HL-60 (cell line): ENCODE data around the gene RIF1.

Experiments used
- DNase-seq, 2 experiments: peaks; one replicate each; pipeline ENCODE4 v3.0.0-alpha.2; 2010 to 2020; ENCODE audit warnings: low read depth in 1 of 2, low spot score in 1 of 2
- H3K27ac ChIP-seq: fragments of 250-450 bp; sonication (Bioruptor Pico); replicated peaks from 2 replicates; pipeline ENCODE4 v1.5.1; 2020; ENCODE audit warnings: mild to moderate bottlenecking, moderate library complexity
- H3K27me3 ChIP-seq: fragments of 250-450 bp; sonication (Bioruptor Pico); 2 replicates; pipeline ENCODE4 v1.5.1; 2021; ENCODE audit warnings: mild to moderate bottlenecking, moderate library complexity; ENCODE audit not compliant: insufficient read depth, poor library complexity, severe bottlenecking
- H3K4me3 ChIP-seq: replicated peaks from 2 replicates; pipeline ENCODE4 v1.5.1; 2011; ENCODE audit warnings: mild to moderate bottlenecking, control low read depth, low read length; ENCODE audit not compliant: insufficient read depth
- CTCF ChIP-seq: IDR thresholded peaks from one replicate; pipeline ENCODE4 v1.5.1; 2011; ENCODE audit warnings: low read length, control low read depth, inconsistent platforms; ENCODE audit not compliant: insufficient read depth
- GABPA ChIP-seq: IDR thresholded peaks from 2 replicates; pipeline ENCODE4 v1.6.1; 2012; ENCODE audit warnings: low read depth
- POLR2AphosphoS5 ChIP-seq: IDR thresholded peaks from 2 replicates; pipeline ENCODE4 v1.6.1; 2012; ENCODE audit warnings: low read depth
- REST ChIP-seq: IDR thresholded peaks from 2 replicates; pipeline ENCODE4 v1.6.1; 2012; ENCODE audit warnings: low read depth; ENCODE audit not compliant: insufficient replicate concordance
- SPI1 ChIP-seq: IDR thresholded peaks from 2 replicates; pipeline ENCODE4 v1.6.1; 2012; ENCODE audit warnings: low read depth, mild to moderate bottlenecking, borderline replicate concordance

The RIF1 gene

GRCh38 chr2:151506170-151506569 is 96.5 kb downstream of the RIF1 start:
- H3K27me3 ChIP-seq: no peaks in the 10 kb centered on the region
- TF ChIP-seq SPI1: no peak
- H3K27ac ChIP-seq: no peak overlapping the region
- no peak for DNase-seq
- no peak overlapping the region for H3K4me3 ChIP-seq

GRCh38 chr2:151508519-151508918 is 98.8 kb downstream of the RIF1 start:
- no peak for DNase-seq
- Histone ChIP-seq H3K27ac (no peak overlapping the region), H3K27me3 (no peaks in the 10 kb centered on the region), H3K4me3 (no peak overlapping the region)
- TF ChIP-seq CTCF (no peak), REST (no peak), SPI1 (no peak), GABPA (no peak), POLR2AphosphoS5 (no peak)

- H3K4me3 ChIP-seq: no peak overlapping the region
- H3K27ac ChIP-seq: no peak overlapping the region
- no peaks in the 10 kb centered on the region for H3K27me3 ChIP-seq
- TF ChIP-seq SPI1 (no peak), GABPA (no peak), REST (no peak)
- no peak for DNase-seq
These were observed 109.1 kb downstream of the RIF1 start for GRCh38 chr2:151518802-151519201.

- H3K4me3 ChIP-seq: no peak overlapping the region
- TF ChIP-seq REST (no peak), CTCF (no peak), GABPA (no peak), POLR2AphosphoS5 (no peak)
- no peak overlapping the region for H3K27ac ChIP-seq
- no peak for DNase-seq
- no peaks in the 10 kb centered on the region for H3K27me3 ChIP-seq
These were observed 111.3 kb downstream of the RIF1 start for GRCh38 chr2:151520976-151521375.
